SU-DHL-6 (cell line): ENCODE results near the gene SYNC.

ENCODE experiments used
- H2AFZ ChIP-seq: fragments of 200-600 bp; sonication (generic); 2 replicates; pipeline ENCODE4 v1.6.1; 2014; ENCODE audit warnings: low read depth, mild to moderate bottlenecking, moderate library complexity, mixed read lengths, antibody characterized with exemption, low read length; ENCODE audit not compliant: severe bottlenecking
- H3F3A ChIP-seq: fragments of 200-600 bp; shearing (Covaris generic); 2 replicates; pipeline ENCODE4 v1.6.0; 2016; ENCODE audit warnings: antibody characterized with exemption, mild to moderate bottlenecking; ENCODE audit not compliant: insufficient read depth
- H3K27ac ChIP-seq: fragments of 200-600 bp; sonication (generic); 2 replicates; pipeline ENCODE4 v1.5.1; 2016; ENCODE audit warnings: low read depth, mild to moderate bottlenecking, low read length, moderate library complexity, mixed read lengths
- H3K27me3 ChIP-seq: fragments of 200-600 bp; sonication (generic), shearing (Covaris generic); 2 replicates; pipeline ENCODE4 v1.6.0; 2014; ENCODE audit warnings: mild to moderate bottlenecking, low read length
- H3K36me3 ChIP-seq: fragments of 200-600 bp; sonication (generic); 2 replicates; pipeline ENCODE4 v1.6.1; 2014; ENCODE audit warnings: mild to moderate bottlenecking, low read length, mixed read lengths
- H3K4me2 ChIP-seq: fragments of 300-600, 200-600 bp; shearing (Covaris generic), sonication (generic); 2 replicates; pipeline ENCODE4 v1.6.0; 2014; ENCODE audit warnings: low read length, low read depth, mild to moderate bottlenecking; ENCODE audit not compliant: poor library complexity, severe bottlenecking
- H3K4me3 ChIP-seq: fragments of 200-600 bp; sonication (generic); 2 replicates; pipeline ENCODE4 v1.5.1; 2014; ENCODE audit warnings: antibody characterized with exemption, low read length, mild to moderate bottlenecking, mixed read lengths; ENCODE audit not compliant: insufficient read depth, poor library complexity, severe bottlenecking
- H3K79me2 ChIP-seq: fragments of 200-600 bp; sonication (generic); 2 replicates; pipeline ENCODE4 v1.6.1; 2014; ENCODE audit warnings: mild to moderate bottlenecking, low read length, moderate library complexity; ENCODE audit not compliant: insufficient read depth
- H3K9ac ChIP-seq: fragments of 200-600 bp; sonication (generic); 2 replicates; pipeline ENCODE4 v1.7.0; 2014; ENCODE audit warnings: mild to moderate bottlenecking, low read length
- H3K9me2 ChIP-seq: fragments of 200-600 bp; sonication (generic); replicated peaks from 2 replicates; pipeline ENCODE4 v1.6.1; 2014; ENCODE audit warnings: low read length; ENCODE audit not compliant: insufficient read depth
- H3K9me3 ChIP-seq: fragments of 200-600 bp; sonication (generic); 2 replicates; pipeline ENCODE4 v1.6.1; 2014; ENCODE audit warnings: low read length, mixed read lengths; ENCODE audit not compliant: insufficient read depth
- H4K20me1 ChIP-seq: fragments of 200-600 bp; sonication (generic); 2 replicates; pipeline ENCODE4 v1.6.1; 2014; ENCODE audit warnings: low read depth, mild to moderate bottlenecking, antibody characterized with exemption, low read length, moderate library complexity, mixed read lengths
- EZH2phosphoT487 ChIP-seq: fragments of 200-600 bp; sonication (generic), shearing (Covaris generic); conservative IDR thresholded peaks from 2 replicates; pipeline ENCODE4 v1.6.1; 2018; ENCODE audit warnings: mild to moderate bottlenecking, antibody characterized with exemption, low read length, moderate library complexity, mixed read lengths
- TF ChIP-seq, protein P1 (sequence below): fragments of 200-600 bp; sonication (generic); IDR thresholded peaks from one replicate; pipeline ENCODE4 v1.5.1; 2017; ENCODE audit warnings: antibody characterized with exemption, mild to moderate bottlenecking, low read length, moderate library complexity; ENCODE audit not compliant: insufficient read depth, poor library complexity, severe bottlenecking

SYNC gene

DNA sequence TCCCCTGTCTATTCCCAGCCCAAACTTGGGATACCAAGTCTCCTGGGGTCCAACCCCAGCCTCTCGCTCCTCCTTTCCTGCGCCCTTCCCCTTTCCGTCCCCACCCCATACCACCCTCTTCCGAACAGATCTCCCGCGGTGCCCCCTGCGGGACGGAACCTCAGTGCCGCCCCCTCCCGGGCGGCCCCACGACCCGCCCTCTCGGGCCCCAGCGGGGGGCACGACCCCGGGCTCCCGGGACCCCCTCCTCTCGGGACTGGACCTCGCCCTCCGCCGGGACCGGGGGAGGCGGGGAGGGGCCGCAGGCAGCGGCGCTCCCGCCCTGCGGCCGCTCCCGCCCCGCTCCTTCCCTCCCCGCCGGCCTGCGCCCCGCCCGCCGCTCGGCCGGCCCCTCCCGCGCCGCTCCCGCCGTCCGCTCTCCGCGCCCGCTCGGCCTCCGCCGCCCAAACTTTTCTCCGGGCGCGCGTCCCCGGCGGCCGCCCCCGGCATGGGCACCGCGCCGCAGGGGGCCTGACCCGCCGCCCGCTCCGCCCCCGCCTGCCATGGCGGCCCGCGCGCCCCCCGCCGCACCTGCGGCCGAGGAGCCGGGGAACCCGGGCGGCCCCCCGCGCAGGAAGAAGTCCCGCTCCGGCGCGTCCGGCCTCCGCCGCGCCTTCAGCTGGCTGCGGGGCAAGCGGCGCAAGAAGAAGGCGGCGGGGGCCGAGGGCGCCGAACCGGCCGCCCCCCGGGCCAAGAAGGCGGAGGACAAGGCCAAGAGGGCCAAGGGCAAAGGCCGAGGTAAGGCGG is 39.0 kb upstream of the SYNC start:
- Histone ChIP-seq H3K36me3 (no peaks in the 10 kb centered on the region), H4K20me1 (no peaks in the 10 kb centered on the region), H3K4me2 (no peak overlapping the region), H3F3A (no peaks in the 10 kb centered on the region), H3K79me2 (no peaks in the 10 kb centered on the region), H3K4me3 (no peak overlapping the region), H3K9me3 (no peaks in the 10 kb centered on the region), H2AFZ (no peak overlapping the region), H3K27ac (no peak overlapping the region), H3K9ac (no peak overlapping the region), H3K27me3 (no peaks in the 10 kb centered on the region), H3K9me2 (no peaks in the 10 kb centered on the region)
- TF ChIP-seq, protein P1, sequence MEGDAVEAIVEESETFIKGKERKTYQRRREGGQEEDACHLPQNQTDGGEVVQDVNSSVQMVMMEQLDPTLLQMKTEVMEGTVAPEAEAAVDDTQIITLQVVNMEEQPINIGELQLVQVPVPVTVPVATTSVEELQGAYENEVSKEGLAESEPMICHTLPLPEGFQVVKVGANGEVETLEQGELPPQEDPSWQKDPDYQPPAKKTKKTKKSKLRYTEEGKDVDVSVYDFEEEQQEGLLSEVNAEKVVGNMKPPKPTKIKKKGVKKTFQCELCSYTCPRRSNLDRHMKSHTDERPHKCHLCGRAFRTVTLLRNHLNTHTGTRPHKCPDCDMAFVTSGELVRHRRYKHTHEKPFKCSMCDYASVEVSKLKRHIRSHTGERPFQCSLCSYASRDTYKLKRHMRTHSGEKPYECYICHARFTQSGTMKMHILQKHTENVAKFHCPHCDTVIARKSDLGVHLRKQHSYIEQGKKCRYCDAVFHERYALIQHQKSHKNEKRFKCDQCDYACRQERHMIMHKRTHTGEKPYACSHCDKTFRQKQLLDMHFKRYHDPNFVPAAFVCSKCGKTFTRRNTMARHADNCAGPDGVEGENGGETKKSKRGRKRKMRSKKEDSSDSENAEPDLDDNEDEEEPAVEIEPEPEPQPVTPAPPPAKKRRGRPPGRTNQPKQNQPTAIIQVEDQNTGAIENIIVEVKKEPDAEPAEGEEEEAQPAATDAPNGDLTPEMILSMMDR: no peak
- no peak for TF ChIP-seq EZH2phosphoT487

DNA sequence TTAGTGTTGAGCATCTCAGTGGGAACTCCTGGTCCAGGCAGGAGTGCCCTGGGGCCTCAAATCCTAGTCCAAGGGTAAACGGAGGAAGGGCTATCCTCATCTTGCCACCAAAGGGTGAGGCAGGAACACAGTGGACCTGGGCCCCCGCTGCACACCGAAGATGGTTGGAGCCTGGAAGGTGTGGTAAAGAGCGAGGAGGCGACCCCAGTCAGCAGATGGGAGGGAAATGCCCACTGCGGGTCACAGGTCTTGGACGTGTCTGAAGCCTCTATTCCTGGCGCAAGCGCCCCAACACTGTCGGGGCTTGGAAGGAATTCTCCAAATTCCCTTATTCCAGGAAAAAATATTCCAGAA is 38.5 kb upstream of the SYNC start:
- Histone ChIP-seq H3K9me2 (no peaks in the 10 kb centered on the region), H3K27ac (no peak overlapping the region), H2AFZ (no peak overlapping the region), H3K9me3 (no peaks in the 10 kb centered on the region), H3F3A (no peaks in the 10 kb centered on the region), H3K4me2 (no peak overlapping the region), H3K36me3 (no peaks in the 10 kb centered on the region), H3K79me2 (no peaks in the 10 kb centered on the region), H3K27me3 (no peaks in the 10 kb centered on the region), H3K9ac (no peak overlapping the region), H3K4me3 (no peak overlapping the region), H4K20me1 (no peaks in the 10 kb centered on the region)
- TF ChIP-seq, protein P1: no peak
- no peak for TF ChIP-seq EZH2phosphoT487

DNA sequence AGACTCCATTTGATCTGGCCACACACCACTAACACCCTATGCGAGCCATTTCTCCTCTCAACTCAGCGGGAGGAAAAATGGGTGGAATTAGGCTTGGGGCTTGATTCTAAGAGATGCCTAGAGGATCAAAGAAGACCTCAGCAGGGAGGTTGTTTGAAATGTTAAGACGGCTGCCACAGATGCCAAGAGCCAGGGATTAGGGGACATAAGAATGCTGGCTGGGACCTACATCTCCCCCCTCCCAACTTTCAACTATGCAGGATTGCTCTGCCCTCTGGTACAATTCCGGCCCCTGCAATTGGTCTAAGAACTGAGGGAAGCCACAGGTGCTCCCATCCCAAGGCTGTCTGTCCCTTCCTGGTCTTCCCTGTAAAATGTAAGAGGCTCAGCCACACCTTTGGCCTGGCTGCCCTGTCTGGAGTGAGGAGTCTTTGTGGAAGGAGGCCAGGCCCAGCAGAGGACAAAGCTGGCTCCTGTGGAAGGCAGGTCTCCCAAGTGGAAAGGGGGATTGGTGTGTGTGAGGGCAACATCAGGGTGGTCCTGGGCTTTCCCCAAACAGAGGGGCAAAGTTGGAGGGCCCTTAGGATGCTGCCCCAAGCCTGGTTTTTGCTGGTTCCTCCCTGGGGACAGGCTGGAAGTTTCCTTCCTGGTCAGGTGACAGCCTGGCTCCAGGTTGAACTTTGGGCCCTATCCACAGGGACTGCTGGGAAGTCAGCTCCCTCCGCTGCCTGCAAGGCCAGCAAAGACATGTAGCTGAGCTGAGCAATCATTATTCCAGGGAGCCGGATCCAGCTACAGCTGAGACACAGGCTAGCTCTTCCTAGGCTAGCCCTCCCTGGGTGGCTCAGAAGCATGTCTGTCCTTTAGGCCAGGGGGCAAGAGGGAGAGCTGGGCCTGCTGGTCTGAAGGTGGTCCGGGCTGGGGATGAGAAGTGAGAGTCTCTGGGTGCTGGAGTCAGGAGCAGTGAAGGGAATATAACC is 34.5 kb upstream of the SYNC start:
- no peaks in the 10 kb centered on the region for H4K20me1 ChIP-seq
- H3K9me3 ChIP-seq: no peaks in the 10 kb centered on the region
- H3K4me2 ChIP-seq: no peak overlapping the region
- TF ChIP-seq, protein P1: no peak
- no peak for TF ChIP-seq EZH2phosphoT487
- H2AFZ ChIP-seq: no peak overlapping the region
- H3F3A ChIP-seq: no peaks in the 10 kb centered on the region
- H3K9ac ChIP-seq: no peak overlapping the region
- H3K36me3 ChIP-seq: no peaks in the 10 kb centered on the region
- H3K27ac ChIP-seq: no peak overlapping the region
- no peak overlapping the region for H3K4me3 ChIP-seq
- no peaks in the 10 kb centered on the region for H3K9me2 ChIP-seq
- no peaks in the 10 kb centered on the region for H3K27me3 ChIP-seq
- no peaks in the 10 kb centered on the region for H3K79me2 ChIP-seq
